Esophagus muscularis mucosa (tissue), 4 donors: ENCODE results near the gene GOLGA2. TPM values are rescaled to one million over a fixed set of nuclear protein-coding genes. Genes with fewer than 3 reads are reported as not detected.

Experiments used
- DNase-seq: peaks from one replicate; pipeline ENCODE4 v3.0.0-alpha.2; 2017; ENCODE audit errors: extremely low spot score
- H3K27ac ChIP-seq, 4 donors: fragments of 200-600 bp; sonication (generic); replicated peaks in 1 of 4; 1 replicate in 3 of 4; 2 replicates in 1 of 4; pipeline ENCODE4 v1.5.1; 2016 to 2019; ENCODE audit warnings: mild to moderate bottlenecking in 1 of 4
- H3K27me3 ChIP-seq, 4 donors: fragments of 200-600 bp; sonication (generic); one replicate each; pipeline versions ENCODE4 v1.5.1 to v1.6.0; 2016 to 2019
- H3K36me3 ChIP-seq, 4 donors: fragments of 200-600 bp; sonication (generic); one replicate each; pipeline ENCODE4 v1.5.1; 2016 to 2019
- H3K4me1 ChIP-seq, 4 donors: fragments of 200-600 bp; sonication (generic); one replicate each; pipeline ENCODE4 v1.5.1; 2016 to 2019
- H3K4me3 ChIP-seq, 4 donors: fragments of 200-600 bp; sonication (generic); 1 replicate in 2 of 4; 2 replicates in 2 of 4; pipeline ENCODE4 v1.5.1; 2016 to 2019; ENCODE audit warnings: mild to moderate bottlenecking in 4 of 4, moderate library complexity in 1 of 4
- H3K9me3 ChIP-seq, 4 donors: fragments of 200-600 bp; sonication (generic); 1 replicate in 3 of 4; 2 replicates in 1 of 4; pipeline ENCODE4 v1.5.1; 2016 to 2019
- EP300 ChIP-seq: sonication (generic); formaldehyde crosslinking; IDR thresholded peaks from one replicate; pipeline ENCODE4 v1.6.1; 2017; ENCODE audit warnings: antibody characterized with exemption
- POLR2A ChIP-seq: fragments of 450-650 bp; IDR thresholded peaks from one replicate; pipeline ENCODE4 v1.6.1; 2017; ENCODE audit warnings: antibody characterized with exemption, moderate library complexity, mild to moderate bottlenecking, low read depth
- POLR2AphosphoS5 ChIP-seq, 2 donors: sonication (generic); formaldehyde crosslinking; IDR thresholded peaks; one replicate each; pipeline ENCODE4 v1.6.1; 2017; ENCODE audit warnings: antibody characterized with exemption in 2 of 2
- WGBS: methylation state at CpG from one replicate; pipeline ENCODE4 v1.1.5; 2018; 5-methylcytosine and 5-hydroxymethylcytosine counted together
- intact Hi-C: fragments of 100-400 bp; cut with DNase I; formaldehyde crosslinking; loops from one replicate; pipeline ENCODE4 v1.15.1; 2023
- total RNA-seq, 4 donors: library from RNA; depleted of rRNA; stranded (reverse); fragments of >200 nt; gene quantifications; one replicate each; pipeline versions ENCODE4 v1.1.0 to v1.2.1, GENCODE V29; 2016
- TF ChIP-seq, protein P1 (sequence below), 3 experiments: fragments of 200-600 bp in 2 of 3; fragments of 450-650 bp in 1 of 3; sonication (generic) in 2 of 3; IDR thresholded peaks; one replicate each; pipeline ENCODE4 v1.5.1; 2017 to 2019; ENCODE audit warnings: antibody characterized with exemption in 3 of 3, mild to moderate bottlenecking in 2 of 3, moderate library complexity in 1 of 3

The GOLGA2 gene
- total RNA-seq, 4 donors from 2014 or later: 71.1 to 108 (median 101) TPM

DNA sequence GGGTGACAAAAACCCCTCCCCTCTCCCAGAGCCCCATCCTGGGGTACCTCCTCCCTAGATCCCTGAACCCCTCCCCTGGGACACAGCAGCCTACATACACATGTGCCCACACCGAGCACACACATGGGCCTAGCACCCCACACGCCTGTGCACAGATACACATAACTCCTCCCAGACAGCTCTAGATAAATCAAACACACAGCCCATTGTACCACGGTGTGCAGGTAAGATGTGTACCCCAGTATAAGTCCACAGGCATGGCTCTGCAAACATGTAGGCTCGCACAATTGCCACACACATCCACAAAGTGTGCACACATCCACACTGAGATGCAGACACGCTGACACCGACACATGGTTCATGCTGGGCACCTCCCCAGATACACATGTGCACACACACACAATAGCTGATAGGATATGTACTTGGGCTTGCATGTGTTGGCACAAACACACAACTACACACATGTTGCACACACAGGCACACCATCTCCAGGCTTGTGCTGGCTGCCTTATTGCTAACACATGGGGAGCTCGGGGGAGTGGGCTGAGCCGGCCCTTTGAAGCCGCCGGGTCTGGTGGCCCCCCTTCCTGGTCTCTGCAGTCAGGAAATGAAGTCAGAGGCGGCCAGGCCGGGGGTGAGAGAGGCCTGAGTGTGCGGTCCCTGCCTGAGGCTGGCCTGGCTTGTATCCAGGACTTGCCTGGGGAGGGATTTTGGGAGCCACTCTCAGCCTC lies 30.2 kb downstream of the GOLGA2 start:
- TF ChIP-seq POLR2A (no peak), POLR2AphosphoS5 (IDR thresholded peaks at IDR 0.05) (no peak), EP300 (no peak)
- TF ChIP-seq, protein P1, sequence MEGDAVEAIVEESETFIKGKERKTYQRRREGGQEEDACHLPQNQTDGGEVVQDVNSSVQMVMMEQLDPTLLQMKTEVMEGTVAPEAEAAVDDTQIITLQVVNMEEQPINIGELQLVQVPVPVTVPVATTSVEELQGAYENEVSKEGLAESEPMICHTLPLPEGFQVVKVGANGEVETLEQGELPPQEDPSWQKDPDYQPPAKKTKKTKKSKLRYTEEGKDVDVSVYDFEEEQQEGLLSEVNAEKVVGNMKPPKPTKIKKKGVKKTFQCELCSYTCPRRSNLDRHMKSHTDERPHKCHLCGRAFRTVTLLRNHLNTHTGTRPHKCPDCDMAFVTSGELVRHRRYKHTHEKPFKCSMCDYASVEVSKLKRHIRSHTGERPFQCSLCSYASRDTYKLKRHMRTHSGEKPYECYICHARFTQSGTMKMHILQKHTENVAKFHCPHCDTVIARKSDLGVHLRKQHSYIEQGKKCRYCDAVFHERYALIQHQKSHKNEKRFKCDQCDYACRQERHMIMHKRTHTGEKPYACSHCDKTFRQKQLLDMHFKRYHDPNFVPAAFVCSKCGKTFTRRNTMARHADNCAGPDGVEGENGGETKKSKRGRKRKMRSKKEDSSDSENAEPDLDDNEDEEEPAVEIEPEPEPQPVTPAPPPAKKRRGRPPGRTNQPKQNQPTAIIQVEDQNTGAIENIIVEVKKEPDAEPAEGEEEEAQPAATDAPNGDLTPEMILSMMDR (IDR thresholded peaks at IDR 0.05): no peak
- Histone ChIP-seq H3K9me3 (no peaks in the 10 kb centered on the region), H3K4me1 (peaks cover 20 to 47% (median 37%) of the 10 kb centered on the region in 4 donors), H3K4me3 (peak overlapping the region in 2 of 4 donors; percentile 48 to 59), H3K27me3 (peaks cover 0 to 10% (median 0%) of the 10 kb centered on the region in 4 donors), H3K27ac (peak overlapping the region; percentile 68 to 79 (median 72)), H3K36me3 (peaks cover 0 to 3% (median 0%) of the 10 kb centered on the region in 4 donors)
- WGBS: 55% methylated on average over 10 of the region's 13 CpGs
- intact Hi-C loops: no loop called here
- DNase-seq: no peak

DNA sequence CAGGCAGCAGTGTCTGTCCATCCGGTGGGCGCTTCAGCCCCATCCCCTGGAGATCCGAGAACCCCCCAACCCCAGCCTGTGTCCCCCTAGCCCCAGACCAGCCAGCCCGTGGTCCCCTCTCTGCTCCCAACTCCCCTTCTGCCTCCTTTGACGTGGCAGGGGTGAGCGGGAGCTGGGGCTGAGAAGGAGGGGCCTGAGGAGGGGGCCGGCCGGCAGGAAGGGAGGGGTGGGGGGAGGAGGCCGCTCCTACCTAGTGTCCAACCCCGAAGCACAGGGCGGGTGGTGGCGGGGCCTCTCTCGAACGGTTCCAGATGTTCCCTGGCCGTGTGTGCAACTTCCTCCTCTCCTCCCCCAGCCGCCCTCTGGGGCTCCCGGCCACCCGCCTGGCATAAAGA lies 31.0 kb downstream of the GOLGA2 start:
- Histone ChIP-seq H3K4me3 (peak overlapping the region; percentile 41 to 59 (median 45)), H3K4me1 (peaks cover 15 to 41% (median 31%) of the 10 kb centered on the region in 4 donors), H3K9me3 (no peaks in the 10 kb centered on the region), H3K27me3 (peaks cover 0 to 4% (median 0%) of the 10 kb centered on the region in 4 donors), H3K27ac (peak overlapping the region; percentile 68 to 79 (median 72)), H3K36me3 (peaks cover 0 to 10% (median 2%) of the 10 kb centered on the region in 4 donors)
- TF ChIP-seq EP300 (no peak), POLR2AphosphoS5 (IDR thresholded peaks at IDR 0.05) (peak; percentile 43 to 78)
- intact Hi-C loops: no loop called here
- peak; percentile 96 for DNase-seq
- no CpG with 5 or more reads among the region's 18 CpGs for WGBS

DNA sequence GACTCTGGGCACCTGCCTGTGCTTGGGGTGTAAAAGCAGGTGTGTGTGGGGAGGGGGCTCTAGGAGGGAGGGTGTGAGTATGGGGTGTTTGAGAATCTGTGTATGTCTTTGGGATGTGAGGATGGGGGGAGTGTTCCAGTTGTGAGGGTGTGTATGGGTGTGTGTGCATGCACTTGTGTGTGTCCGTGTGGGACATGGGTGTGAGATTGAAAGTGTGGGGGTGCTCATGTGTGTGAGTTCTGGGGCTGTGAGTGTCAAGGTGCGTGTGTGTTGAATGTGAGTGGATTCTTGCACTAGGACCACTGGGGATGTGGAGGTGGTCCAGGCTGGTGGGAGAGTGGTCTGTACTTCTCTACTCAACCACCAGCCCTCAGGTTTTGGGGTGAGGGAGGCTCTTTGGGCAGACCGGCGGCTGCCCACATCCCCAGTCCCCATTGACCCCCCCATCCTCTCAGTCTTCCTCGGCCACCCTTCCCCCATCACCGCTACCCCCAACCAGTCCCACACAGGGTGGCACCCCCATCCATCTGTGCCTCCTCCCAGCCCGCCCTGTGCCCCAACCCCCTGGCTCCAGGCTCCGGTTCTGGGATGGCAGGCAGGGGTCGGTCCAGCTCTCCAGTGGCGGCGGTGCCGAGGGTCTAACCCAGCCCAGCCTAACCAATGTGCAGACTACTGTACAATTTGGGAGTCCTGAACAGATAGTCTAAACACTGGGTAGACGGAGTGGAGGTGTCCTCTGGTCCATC lies 31.5 kb downstream of the GOLGA2 start:
- intact Hi-C loops: no loop called here
- no peak for DNase-seq
- WGBS: 47% methylated on average over 10 of the region's 13 CpGs

DNA sequence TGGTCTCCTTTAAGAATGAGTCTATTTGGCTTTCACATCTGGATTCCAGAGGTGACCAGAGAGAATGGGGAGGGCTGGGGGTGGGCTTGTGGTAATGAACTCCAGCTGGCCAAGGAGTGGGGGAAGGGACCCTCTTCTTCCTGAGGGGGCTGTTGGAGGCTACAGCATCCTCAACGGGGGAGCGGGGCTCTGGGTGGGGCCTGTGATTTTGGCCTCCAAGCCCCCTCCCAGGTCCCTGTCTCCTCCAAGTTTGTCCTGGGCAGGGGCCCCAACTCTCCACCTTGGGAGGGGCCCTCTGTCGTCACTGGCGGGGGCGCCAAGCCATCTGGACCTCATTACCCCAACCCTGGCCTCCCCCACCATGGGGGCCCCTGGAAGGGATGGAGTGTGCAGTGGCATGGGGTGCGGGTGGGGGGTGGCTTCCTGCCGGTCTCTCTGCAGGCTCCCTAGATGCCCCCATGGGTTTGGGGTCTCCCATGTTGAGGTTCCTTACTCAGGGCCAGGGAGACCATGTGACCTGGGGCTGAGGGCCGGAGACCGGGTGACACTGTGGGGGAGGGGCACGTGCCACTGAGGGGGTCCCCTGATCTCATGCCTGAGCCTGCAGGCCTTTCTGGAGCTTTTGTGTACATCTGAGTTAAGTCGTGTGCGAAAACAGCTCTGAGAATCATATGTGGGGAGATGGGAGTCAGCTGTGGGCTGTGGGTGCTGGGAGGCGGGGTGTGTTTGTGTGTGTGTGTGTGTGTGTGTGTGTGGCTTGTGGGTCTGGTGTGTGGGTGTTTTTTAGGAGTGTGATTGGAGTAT lies 32.4 kb downstream of the GOLGA2 start:
- intact Hi-C loops: no loop called here
- Histone ChIP-seq H3K27me3 (peaks cover 0 to 4% (median 0%) of the 10 kb centered on the region in 4 donors), H3K4me1 (peaks cover 15 to 41% (median 31%) of the 10 kb centered on the region in 4 donors), H3K36me3 (peaks cover 0 to 13% (median 4%) of the 10 kb centered on the region in 4 donors), H3K9me3 (no peaks in the 10 kb centered on the region), H3K4me3 (peak overlapping the region; percentile 16 to 59 (median 45)), H3K27ac (peak overlapping the region; percentile 68 to 79 (median 72))
- TF ChIP-seq, protein P1 (IDR thresholded peaks at IDR 0.05): no peak
- TF ChIP-seq POLR2A (no peak), EP300 (no peak), POLR2AphosphoS5 (IDR thresholded peaks at IDR 0.05) (no peak)
- WGBS: 51% methylated on average over 8 of the region's 13 CpGs
- DNase-seq: no peak

More for the DNA sequence above, 31.5 kb downstream of the GOLGA2 start:
- peak overlapping the region; percentile 68 to 79 (median 72) for H3K27ac ChIP-seq
- TF ChIP-seq POLR2A: no peak
- TF ChIP-seq EP300: no peak
- peaks cover 0 to 4% (median 0%) of the 10 kb centered on the region in 4 donors for H3K27me3 ChIP-seq
- H3K4me3 ChIP-seq: peak overlapping the region; percentile 41 to 59 (median 45)
- H3K9me3 ChIP-seq: no peaks in the 10 kb centered on the region
- peaks cover 15 to 41% (median 31%) of the 10 kb centered on the region in 4 donors for H3K4me1 ChIP-seq
- H3K36me3 ChIP-seq: peaks cover 0 to 13% (median 4%) of the 10 kb centered on the region in 4 donors

DNA sequence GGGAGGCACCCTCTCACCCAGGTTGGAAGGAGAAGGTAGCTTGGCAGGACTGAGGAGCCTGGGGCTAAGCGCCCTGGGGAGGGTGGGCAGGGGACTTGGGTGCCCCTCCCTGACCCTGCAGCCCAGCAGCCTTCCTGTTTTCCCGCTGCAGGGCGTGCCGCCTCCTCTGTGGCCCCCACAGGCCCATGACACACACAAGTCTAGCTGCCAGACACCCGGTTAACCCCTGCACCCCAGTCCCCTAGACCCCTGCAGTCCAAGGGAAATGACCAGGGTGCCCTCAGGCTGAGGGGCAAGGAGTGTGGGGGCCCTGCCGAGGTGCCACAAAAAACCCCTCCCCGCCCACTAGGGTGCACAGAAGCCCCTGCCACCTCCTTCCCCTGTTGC lies 33.0 kb downstream of the GOLGA2 start:
- H3K36me3 ChIP-seq: peaks cover 0 to 13% (median 4%) of the 10 kb centered on the region in 4 donors
- TF ChIP-seq EP300 (no peak), POLR2AphosphoS5 (IDR thresholded peaks at IDR 0.05) (no peak)
- TF ChIP-seq, protein P1 (IDR thresholded peaks at IDR 0.05): no peak
- intact Hi-C loops: no loop called here
- DNase-seq: no peak
- H3K9me3 ChIP-seq: no peaks in the 10 kb centered on the region
- H3K4me1 ChIP-seq: peaks cover 15 to 41% (median 31%) of the 10 kb centered on the region in 4 donors
- H3K27me3 ChIP-seq: peaks cover 0 to 4% (median 0%) of the 10 kb centered on the region in 4 donors
- 36% methylated on average over 2 of the region's 7 CpGs for WGBS
- peak overlapping the region; percentile 68 to 79 (median 72) for H3K27ac ChIP-seq
- peak overlapping the region in 3 of 4 donors; percentile 3 to 59 (median 16) for H3K4me3 ChIP-seq
